Transverse colon (tissue), 4 donors: Measurements from ENCODE around the gene FKBP9. TPM values are rescaled to one million over a fixed set of nuclear protein-coding genes. Genes with fewer than 3 reads are reported as not detected.
"Not testable (repeated sequence)": the region's sequence is repeated elsewhere in the genome, so short reads cannot be mapped to it uniquely, and the experiment has no call there.

ENCODE experiments used
- DNase-seq: peaks from one replicate; pipeline ENCODE4 v3.0.0-alpha.2; 2019
- H3K27ac ChIP-seq, 4 donors: fragments of 200-600 bp; sonication (generic); 2 replicates each; pipeline ENCODE4 v1.5.1; 2016 to 2018; ENCODE audit warnings: inconsistent platforms in 4 of 4
- H3K27me3 ChIP-seq: fragments of 200-600 bp; sonication (generic); 2 replicates; pipeline ENCODE4 v1.5.1; 2017; ENCODE audit warnings: inconsistent platforms
- H3K36me3 ChIP-seq, 4 donors: fragments of 200-600 bp; sonication (generic); 2 replicates each; pipeline ENCODE4 v1.5.1; 2017 to 2019; ENCODE audit warnings: inconsistent platforms in 4 of 4
- H3K4me1 ChIP-seq, 4 donors: fragments of 200-600 bp; sonication (generic); 2 replicates each; pipeline ENCODE4 v1.5.1; 2017 to 2020; ENCODE audit warnings: inconsistent platforms in 4 of 4
- H3K4me3 ChIP-seq, 4 donors: fragments of 200-600 bp; sonication (generic); 1 replicate in 1 of 4; 2 replicates in 3 of 4; pipeline versions ENCODE4 v1.5.1 to v1.6.1; 2017 to 2019; ENCODE audit warnings: inconsistent platforms in 4 of 4
- H3K9me3 ChIP-seq, 2 donors: fragments of 200-600 bp; sonication (generic); 2 replicates each; pipeline ENCODE4 v1.5.1; 2017 to 2019; ENCODE audit warnings: inconsistent platforms in 2 of 2
- CTCF ChIP-seq, 5 experiments: fragments of 200-600 bp in 3 of 5; fragments of 450-650 bp in 2 of 5; sonication (generic) in 3 of 5; IDR thresholded peaks; 1 replicate in 2 of 5; 2 replicates in 3 of 5; pipeline ENCODE4 v1.5.1; 2016 to 2017; ENCODE audit warnings: antibody characterized with exemption in 5 of 5, inconsistent platforms in 3 of 5, mild to moderate bottlenecking in 2 of 5, moderate library complexity in 1 of 5
- EP300 ChIP-seq: sonication (generic); formaldehyde crosslinking; IDR thresholded peaks from one replicate; pipeline ENCODE4 v1.6.1; 2017; ENCODE audit warnings: antibody characterized with exemption, low read depth
- POLR2A ChIP-seq: fragments of 450-650 bp; IDR thresholded peaks from one replicate; pipeline ENCODE4 v1.6.1; 2016; ENCODE audit warnings: antibody characterized with exemption, mild to moderate bottlenecking, moderate library complexity
- POLR2AphosphoS5 ChIP-seq, 3 donors: sonication (generic); formaldehyde crosslinking; IDR thresholded peaks; one replicate each; pipeline ENCODE4 v1.6.1; 2016; ENCODE audit warnings: antibody characterized with exemption in 3 of 3
- WGBS, 2 donors: methylation state at CpG; one replicate each; pipeline ENCODE4 v1.1.5; 2018; ENCODE audit warnings: low coverage in 1 of 2; 5-methylcytosine and 5-hydroxymethylcytosine counted together
- in situ Hi-C, 4 donors: fragments of 200-750 bp; cut with MboI; loops; one replicate each; pipeline versions ENCODE4 v1.15.0 to v1.15.1; 2017; ENCODE audit warnings: low sequenced_read_pairs in 3 of 4, low pct_ligation_motif_present in 1 of 4, low pct_unique_long_range_greater_than_20kb in 1 of 4
- intact Hi-C: fragments of 100-400 bp; cut with DNase I; formaldehyde crosslinking; loops from one replicate; pipeline ENCODE4 v1.15.1; 2023; ENCODE audit warnings: low total_unique reads
- total RNA-seq, 4 donors: library from RNA; depleted of rRNA; stranded (reverse); fragments of >200 nt; gene quantifications; one replicate each; pipeline ENCODE4 v1.1.0, GENCODE V29; 2016

FKBP9 gene
- total RNA-seq, 4 donors from 2014 or later = 124 to 191 (median 180) TPM

- in situ Hi-C loops = loop anchor here in 1 of 4 donors (25.0 kb wide), 1 partner anchor 428 kb away; the partner anchor contains the start of genes AVL9 and LSM5
- H3K27ac ChIP-seq = no peak overlapping the region
- WGBS, 2 donors = 97 to 98% methylated on average over 5 of the region's 5 CpGs
These were observed 42.2 kb upstream of the FKBP9 start for GRCh38 chr7:32915041-32915536.

GRCh38 chr7:32916006-32916405 lies 41.2 kb upstream of the FKBP9 start:
- DNase-seq = no peak
- no peak overlapping the region for H3K4me3 ChIP-seq
- peaks cover 0 to 20% (median 6%) of the 10 kb centered on the region in 4 donors for H3K36me3 ChIP-seq
- no peak overlapping the region for H3K27ac ChIP-seq
- in situ Hi-C loops (loop anchor here in 1 of 4 donors (25.0 kb wide), 1 partner anchor 429 kb away; the partner anchor contains the start of genes AVL9 and LSM5), intact Hi-C loops (no loop called here)
- WGBS, 2 donors = 50 to 83% methylated on average over 1 to 3 of the region's 3 CpGs
- no peaks in the 10 kb centered on the region for H3K9me3 ChIP-seq
- TF ChIP-seq POLR2A (no peak), POLR2AphosphoS5 (IDR thresholded peaks at IDR 0.05) (no peak), EP300 (no peak), CTCF (IDR thresholded peaks at IDR 0.05) (no peak)
- no peaks in the 10 kb centered on the region for H3K4me1 ChIP-seq
- no peaks in the 10 kb centered on the region for H3K27me3 ChIP-seq

More at GRCh38 chr7:32915041-32915536, 42.2 kb upstream of the FKBP9 start:
- H3K9me3 ChIP-seq = no peaks in the 10 kb centered on the region
- DNase-seq = no peak
- no peaks in the 10 kb centered on the region for H3K27me3 ChIP-seq
- H3K36me3 ChIP-seq = peaks cover 0 to 17% (median 4%) of the 10 kb centered on the region in 4 donors
- intact Hi-C loops = no loop called here
- H3K4me1 ChIP-seq = no peaks in the 10 kb centered on the region
- H3K4me3 ChIP-seq = no peak overlapping the region
- TF ChIP-seq POLR2A (no peak), EP300 (no peak), CTCF (IDR thresholded peaks at IDR 0.05) (no peak), POLR2AphosphoS5 (IDR thresholded peaks at IDR 0.05) (no peak)

- H3K27ac ChIP-seq, H3K4me1 ChIP-seq, H3K27me3 ChIP-seq, H3K9me3 ChIP-seq, intact Hi-C loops, H3K4me3 ChIP-seq, DNase-seq: not testable (repeated sequence)
- peaks cover 0 to 20% (median 6%) of the 10 kb centered on the region in 4 donors for H3K36me3 ChIP-seq
- 100% methylated on average over 1 to 3 of the region's 7 CpGs for WGBS, 2 donors
- in situ Hi-C loops = loop anchor here in 1 of 4 donors (25.0 kb wide), 1 partner anchor 430 kb away; the partner anchor contains the start of genes AVL9 and LSM5
These were observed 40.2 kb upstream of the FKBP9 start for GRCh38 chr7:32916994-32917393.

- peaks cover 0 to 29% (median 6%) of the 10 kb centered on the region in 4 donors for H3K36me3 ChIP-seq
- H3K4me3 ChIP-seq = no peak overlapping the region
- in situ Hi-C loops = loop anchor here in 1 of 4 donors (25.0 kb wide), 1 partner anchor 435 kb away; the partner anchor contains the start of genes AVL9 and LSM5
- H3K27me3 ChIP-seq = no peaks in the 10 kb centered on the region
- H3K4me1 ChIP-seq = no peaks in the 10 kb centered on the region
- no peak for DNase-seq
- WGBS, 2 donors = 84 to 91% methylated on average over 2 of the region's 2 CpGs
- intact Hi-C loops = no loop called here
- TF ChIP-seq CTCF (IDR thresholded peaks at IDR 0.05) = no peak
- TF ChIP-seq POLR2AphosphoS5 (IDR thresholded peaks at IDR 0.05) = no peak
- no peak for TF ChIP-seq POLR2A
- TF ChIP-seq EP300 = no peak
- no peak overlapping the region for H3K27ac ChIP-seq
- H3K9me3 ChIP-seq = no peaks in the 10 kb centered on the region
These were observed 35.3 kb upstream of the FKBP9 start for GRCh38 chr7:32921896-32922295.
